Measurements from ENCODE around the gene PNMT. TPM values are rescaled to one million over a fixed set of nuclear protein-coding genes. Genes with fewer than 3 reads are reported as not detected.
A peak's percentile ranks its signal among the peaks of the same experiment; 100 is the strongest.

PNMT gene
- total RNA-seq, 4 donors from 2014 or later: 1.4 to 28.1 (median 1.8) TPM

- Histone ChIP-seq H3K4me3 (no peak overlapping the region), H3K4me1 (peaks cover 2 to 47% (median 15%) of the 10 kb centered on the region in 4 donors), H3K27ac (peak overlapping the region in 1 of 4 donors; percentile 49), H3K36me3 (no peaks in the 10 kb centered on the region), H3K27me3 (peaks cover 0 to 6% of the 10 kb centered on the region in 2 donors), H3K9me3 (no peaks in the 10 kb centered on the region)
- TF ChIP-seq CTCF (IDR thresholded peaks at IDR 0.05) (peak in 4 of 6 experiments; percentile 39 to 74 (median 70)), POLR2A (IDR thresholded peaks at IDR 0.05) (no peak)
- peak in 2 of 3 donors; percentile 74 to 83 for DNase-seq
Observed at GRCh38 chr17:39671651-39672521, 3.6 kb downstream of the PNMT start.

- H3K27ac ChIP-seq: peak overlapping the region in 1 of 4 donors; percentile 49
- H3K4me1 ChIP-seq: peaks cover 2 to 42% (median 7%) of the 10 kb centered on the region in 4 donors
- H3K4me3 ChIP-seq: no peak overlapping the region
- no peaks in the 10 kb centered on the region for H3K9me3 ChIP-seq
- H3K27me3 ChIP-seq: peaks cover 0 to under 1% of the 10 kb centered on the region in 2 donors
- no peaks in the 10 kb centered on the region for H3K36me3 ChIP-seq
- DNase-seq: no peak
- no peak for TF ChIP-seq POLR2A (IDR thresholded peaks at IDR 0.05)
- no peak for TF ChIP-seq CTCF (IDR thresholded peaks at IDR 0.05)
Observed at GRCh38 chr17:39672522-39673334, 4.5 kb downstream of the PNMT start.

- Histone ChIP-seq H3K4me3 (no peak overlapping the region), H3K4me1 (peaks cover 0 to 42% (median 2%) of the 10 kb centered on the region in 4 donors), H3K27ac (no peak overlapping the region), H3K36me3 (no peaks in the 10 kb centered on the region), H3K9me3 (no peaks in the 10 kb centered on the region), H3K27me3 (no peaks in the 10 kb centered on the region)
- DNase-seq: no peak
- TF ChIP-seq POLR2A (IDR thresholded peaks at IDR 0.05) (no peak), CTCF (IDR thresholded peaks at IDR 0.05) (no peak)
Observed at GRCh38 chr17:39673335-39674081, 5.3 kb downstream of the PNMT start.

GRCh38 chr17:39674179-39674578, 5.9 kb downstream of the PNMT start:
- Histone ChIP-seq H3K27me3 (no peaks in the 10 kb centered on the region), H3K9me3 (no peaks in the 10 kb centered on the region), H3K4me3 (no peak overlapping the region), H3K27ac (peak overlapping the region in 1 of 4 donors; percentile 32), H3K36me3 (no peaks in the 10 kb centered on the region), H3K4me1 (peaks cover 3 to 45% (median 6%) of the 10 kb centered on the region in 4 donors)
- no peak for DNase-seq
- TF ChIP-seq CTCF (IDR thresholded peaks at IDR 0.05): no peak
- no peak for TF ChIP-seq POLR2A (IDR thresholded peaks at IDR 0.05)
